GM12873 (cell line): ENCODE data around the gene TMEM25.
A peak's percentile ranks its signal among the peaks of the same experiment; 100 is the strongest.

Source experiments
- TF ChIP-seq, protein P1 (sequence below): IDR thresholded peaks from 2 replicates; pipeline ENCODE4 v1.5.1; 2012; ENCODE audit warnings: low read depth, mild to moderate bottlenecking, moderate library complexity, low read length, control low read depth; ENCODE audit not compliant: insufficient read depth; ENCODE audit errors: missing control alignments

The TMEM25 gene

DNA sequence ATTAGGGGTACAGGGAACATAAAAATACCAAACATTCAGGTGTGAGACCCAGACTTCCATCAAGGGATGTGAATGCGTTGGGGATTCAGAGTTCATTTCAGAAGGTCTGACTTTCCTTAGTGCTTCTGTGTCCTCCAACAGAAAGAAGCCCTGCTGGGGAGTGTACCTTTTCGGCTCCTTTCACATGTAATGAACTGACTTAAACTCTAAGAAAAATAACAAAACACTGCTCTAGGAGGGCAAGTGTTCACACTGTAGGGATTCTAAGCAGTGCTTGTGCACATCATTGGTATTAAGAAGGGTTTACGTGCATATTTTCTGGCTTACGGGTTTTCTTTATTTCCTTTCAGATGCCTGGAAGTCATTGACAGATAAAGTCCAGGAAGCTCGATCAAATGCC, 19.4 kb upstream of the TMEM25 start:
- TF ChIP-seq, protein P1, sequence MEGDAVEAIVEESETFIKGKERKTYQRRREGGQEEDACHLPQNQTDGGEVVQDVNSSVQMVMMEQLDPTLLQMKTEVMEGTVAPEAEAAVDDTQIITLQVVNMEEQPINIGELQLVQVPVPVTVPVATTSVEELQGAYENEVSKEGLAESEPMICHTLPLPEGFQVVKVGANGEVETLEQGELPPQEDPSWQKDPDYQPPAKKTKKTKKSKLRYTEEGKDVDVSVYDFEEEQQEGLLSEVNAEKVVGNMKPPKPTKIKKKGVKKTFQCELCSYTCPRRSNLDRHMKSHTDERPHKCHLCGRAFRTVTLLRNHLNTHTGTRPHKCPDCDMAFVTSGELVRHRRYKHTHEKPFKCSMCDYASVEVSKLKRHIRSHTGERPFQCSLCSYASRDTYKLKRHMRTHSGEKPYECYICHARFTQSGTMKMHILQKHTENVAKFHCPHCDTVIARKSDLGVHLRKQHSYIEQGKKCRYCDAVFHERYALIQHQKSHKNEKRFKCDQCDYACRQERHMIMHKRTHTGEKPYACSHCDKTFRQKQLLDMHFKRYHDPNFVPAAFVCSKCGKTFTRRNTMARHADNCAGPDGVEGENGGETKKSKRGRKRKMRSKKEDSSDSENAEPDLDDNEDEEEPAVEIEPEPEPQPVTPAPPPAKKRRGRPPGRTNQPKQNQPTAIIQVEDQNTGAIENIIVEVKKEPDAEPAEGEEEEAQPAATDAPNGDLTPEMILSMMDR = no peak

DNA sequence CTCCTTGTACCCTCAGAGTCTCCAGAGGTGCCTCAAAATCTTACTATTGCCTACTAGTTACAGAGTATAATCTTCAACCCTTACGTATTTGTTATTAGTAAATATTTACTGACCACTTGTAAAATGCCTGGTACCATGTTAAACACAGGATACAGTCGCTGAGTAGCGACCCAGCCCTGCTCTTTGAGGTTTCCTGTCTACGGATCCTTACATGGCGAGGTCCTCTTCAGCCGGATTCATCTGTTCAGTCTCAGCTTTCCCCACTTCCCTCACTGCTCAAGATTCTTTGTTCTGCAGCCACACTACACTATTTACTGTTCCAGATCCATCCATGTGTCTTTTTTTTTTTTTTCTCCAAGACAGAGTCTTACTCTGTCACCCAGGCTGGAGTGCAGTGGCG, 16.9 kb upstream of the TMEM25 start:
- TF ChIP-seq, protein P1 = no peak

DNA sequence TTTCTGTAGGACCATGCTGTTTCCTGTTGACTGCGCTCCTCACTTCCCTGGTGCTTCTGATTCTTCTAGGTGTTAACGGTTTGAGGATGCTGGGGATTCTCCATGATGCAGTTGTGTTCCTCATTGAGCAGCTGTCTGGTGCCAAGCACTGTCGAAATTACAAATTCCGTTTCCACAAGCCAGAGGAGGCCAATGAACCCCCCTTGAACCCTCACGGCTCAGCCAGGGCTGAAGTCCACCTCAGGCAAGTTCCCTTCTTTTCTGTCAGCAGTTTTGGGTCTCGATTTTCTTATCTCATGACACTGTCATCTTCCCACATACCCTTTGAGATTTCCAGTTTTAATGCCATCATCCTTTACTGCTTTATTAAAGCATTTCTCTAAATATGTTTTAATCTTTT, 11.4 kb upstream of the TMEM25 start:
- TF ChIP-seq, protein P1 = no peak

DNA sequence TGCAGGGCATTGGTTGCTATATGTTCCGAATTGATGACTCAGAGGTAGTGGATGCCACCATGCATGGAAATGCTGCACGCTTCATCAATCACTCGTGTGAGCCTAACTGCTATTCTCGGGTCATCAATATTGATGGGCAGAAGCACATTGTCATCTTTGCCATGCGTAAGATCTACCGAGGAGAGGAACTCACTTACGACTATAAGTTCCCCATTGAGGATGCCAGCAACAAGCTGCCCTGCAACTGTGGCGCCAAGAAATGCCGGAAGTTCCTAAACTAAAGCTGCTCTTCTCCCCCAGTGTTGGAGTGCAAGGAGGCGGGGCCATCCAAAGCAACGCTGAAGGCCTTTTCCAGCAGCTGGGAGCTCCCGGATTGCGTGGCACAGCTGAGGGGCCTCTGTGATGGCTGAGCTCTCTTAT, 9.1 kb upstream of the TMEM25 start:
- TF ChIP-seq, protein P1 = no peak

DNA sequence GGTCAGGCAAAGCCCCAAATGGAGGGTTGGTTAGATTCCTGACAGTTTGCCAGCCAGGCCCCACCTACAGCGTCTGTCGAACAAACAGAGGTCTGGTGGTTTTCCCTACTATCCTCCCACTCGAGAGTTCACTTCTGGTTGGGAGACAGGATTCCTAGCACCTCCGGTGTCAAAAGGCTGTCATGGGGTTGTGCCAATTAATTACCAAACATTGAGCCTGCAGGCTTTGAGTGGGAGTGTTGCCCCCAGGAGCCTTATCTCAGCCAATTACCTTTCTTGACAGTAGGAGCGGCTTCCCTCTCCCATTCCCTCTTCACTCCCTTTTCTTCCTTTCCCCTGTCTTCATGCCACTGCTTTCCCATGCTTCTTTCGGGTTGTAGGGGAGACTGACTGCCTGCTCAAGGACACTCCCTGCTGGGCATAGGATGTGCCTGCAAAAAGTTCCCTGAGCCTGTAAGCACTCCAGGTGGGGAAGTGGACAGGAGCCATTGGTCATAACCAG, 8.4 kb upstream of the TMEM25 start:
- TF ChIP-seq, protein P1 = peak; percentile 25

DNA sequence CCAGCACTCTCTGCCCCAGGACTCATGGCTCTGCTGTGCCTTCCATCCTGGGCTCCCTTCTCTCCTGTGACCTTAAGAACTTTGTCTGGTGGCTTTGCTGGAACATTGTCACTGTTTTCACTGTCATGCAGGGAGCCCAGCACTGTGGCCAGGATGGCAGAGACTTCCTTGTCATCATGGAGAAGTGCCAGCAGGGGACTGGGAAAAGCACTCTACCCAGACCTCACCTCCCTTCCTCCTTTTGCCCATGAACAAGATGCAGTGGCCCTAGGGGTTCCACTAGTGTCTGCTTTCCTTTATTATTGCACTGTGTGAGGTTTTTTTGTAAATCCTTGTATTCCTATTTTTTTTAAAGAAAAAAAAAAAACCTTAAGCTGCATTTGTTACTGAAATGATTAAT, 6.6 kb upstream of the TMEM25 start:
- TF ChIP-seq, protein P1 = no peak

DNA sequence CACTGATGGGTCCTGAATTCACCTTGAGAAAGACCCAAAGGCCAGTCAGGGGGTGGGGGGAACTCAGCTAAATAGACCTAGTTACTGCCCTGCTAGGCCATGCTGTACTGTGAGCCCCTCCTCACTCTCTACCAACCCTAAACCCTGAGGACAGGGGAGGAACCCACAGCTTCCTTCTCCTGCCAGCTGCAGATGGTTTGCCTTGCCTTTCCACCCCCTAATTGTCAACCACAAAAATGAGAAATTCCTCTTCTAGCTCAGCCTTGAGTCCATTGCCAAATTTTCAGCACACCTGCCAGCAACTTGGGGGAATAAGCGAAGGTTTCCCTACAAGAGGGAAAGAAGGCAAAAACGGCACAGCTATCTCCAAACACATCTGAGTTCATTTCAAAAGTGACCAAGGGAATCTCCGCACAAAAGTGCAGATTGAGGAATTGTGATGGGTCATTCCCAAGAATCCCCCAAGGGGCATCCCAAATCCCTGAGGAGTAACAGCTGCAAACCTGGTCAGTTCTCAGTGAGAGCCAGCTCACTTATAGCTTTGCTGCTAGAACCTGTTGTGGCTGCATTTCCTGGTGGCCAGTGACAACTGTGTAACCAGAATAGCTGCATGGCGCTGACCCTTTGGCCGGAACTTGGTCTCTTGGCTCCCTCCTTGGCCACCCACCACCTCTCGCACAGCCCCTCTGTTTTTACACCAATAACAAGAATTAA, 6.1 kb upstream of the TMEM25 start:
- TF ChIP-seq, protein P1 = no peak

DNA sequence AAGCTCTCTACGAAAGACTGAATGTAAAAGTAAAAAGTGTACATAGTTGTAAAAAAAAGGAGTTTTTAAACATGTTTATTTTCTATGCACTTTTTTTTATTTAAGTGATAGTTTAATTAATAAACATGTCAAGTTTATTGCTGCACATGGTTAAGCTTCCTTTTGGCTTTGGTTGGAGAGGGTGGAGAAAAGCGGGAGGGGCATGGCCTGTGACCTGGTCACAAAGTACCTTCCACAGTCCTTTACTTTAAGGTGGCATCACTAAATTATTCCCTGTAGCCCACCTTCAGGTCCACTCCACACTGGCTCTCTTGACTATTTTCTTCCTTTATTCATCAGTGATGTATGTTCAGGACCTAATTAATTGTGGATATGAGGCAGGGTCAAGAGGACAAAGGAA, 4.3 kb upstream of the TMEM25 start:
- TF ChIP-seq, protein P1 = no peak
